ENCODE results near the gene LPCAT1.

The LPCAT1 gene

DNA sequence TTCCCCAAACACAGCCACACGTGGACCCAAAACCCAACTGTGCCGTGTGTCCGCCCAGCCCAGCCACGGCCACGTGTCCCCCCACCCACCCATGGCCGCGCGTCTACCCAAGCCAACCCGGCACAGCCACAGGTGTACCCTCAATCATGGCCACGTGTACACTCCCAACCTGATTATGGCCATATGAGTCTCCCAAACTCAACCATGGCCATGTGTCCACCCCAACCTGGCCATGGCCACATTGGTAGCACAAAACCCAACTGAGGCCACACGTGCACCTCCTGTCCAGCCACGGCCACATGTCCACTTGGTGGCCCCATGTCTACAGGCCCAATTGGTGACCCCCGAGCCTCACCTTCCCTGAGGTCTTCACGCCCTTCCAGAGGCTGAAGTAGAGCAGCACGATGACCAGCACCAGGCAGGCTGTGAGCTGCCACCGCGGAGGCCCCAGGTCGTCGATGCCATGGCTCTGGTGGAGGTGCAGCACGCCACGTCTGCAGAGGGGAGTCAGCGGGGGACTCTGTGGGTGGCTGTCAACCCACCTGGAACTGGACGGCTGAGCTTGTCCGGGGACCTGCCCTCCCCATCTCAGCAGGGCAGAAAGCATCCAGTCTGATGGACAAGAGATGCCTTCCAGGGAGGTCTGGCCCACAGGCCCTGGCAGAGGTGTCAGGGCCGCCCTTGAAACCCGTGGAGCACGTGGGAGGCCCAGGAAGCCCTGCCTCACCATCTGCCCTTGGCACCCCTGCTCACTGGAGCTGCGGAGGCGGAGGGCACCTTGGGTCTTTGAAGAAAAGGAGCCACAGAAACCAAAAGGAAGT lies 102.0 kb downstream of the LPCAT1 start:
- intact Hi-C loops (cut with DNase I; ENCODE audit: low total_unique reads): no loop called here
- Histone ChIP-seq H3K27me3 (peaks cover 0 to 17% of the 10 kb centered on the region in 2 donors), H3K4me1 (no peaks in the 10 kb centered on the region), H3K9me3 (peaks cover under 1 to 8% (median 5%) of the 10 kb centered on the region in 3 donors), H3K27ac (no peak overlapping the region), H3K36me3 (no peaks in the 10 kb centered on the region), H3K4me3 (no peak overlapping the region)
- TF ChIP-seq, protein P1, sequence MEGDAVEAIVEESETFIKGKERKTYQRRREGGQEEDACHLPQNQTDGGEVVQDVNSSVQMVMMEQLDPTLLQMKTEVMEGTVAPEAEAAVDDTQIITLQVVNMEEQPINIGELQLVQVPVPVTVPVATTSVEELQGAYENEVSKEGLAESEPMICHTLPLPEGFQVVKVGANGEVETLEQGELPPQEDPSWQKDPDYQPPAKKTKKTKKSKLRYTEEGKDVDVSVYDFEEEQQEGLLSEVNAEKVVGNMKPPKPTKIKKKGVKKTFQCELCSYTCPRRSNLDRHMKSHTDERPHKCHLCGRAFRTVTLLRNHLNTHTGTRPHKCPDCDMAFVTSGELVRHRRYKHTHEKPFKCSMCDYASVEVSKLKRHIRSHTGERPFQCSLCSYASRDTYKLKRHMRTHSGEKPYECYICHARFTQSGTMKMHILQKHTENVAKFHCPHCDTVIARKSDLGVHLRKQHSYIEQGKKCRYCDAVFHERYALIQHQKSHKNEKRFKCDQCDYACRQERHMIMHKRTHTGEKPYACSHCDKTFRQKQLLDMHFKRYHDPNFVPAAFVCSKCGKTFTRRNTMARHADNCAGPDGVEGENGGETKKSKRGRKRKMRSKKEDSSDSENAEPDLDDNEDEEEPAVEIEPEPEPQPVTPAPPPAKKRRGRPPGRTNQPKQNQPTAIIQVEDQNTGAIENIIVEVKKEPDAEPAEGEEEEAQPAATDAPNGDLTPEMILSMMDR (IDR thresholded peaks at IDR 0.05): no peak
- peak in 1 of 2 donors; percentile 53 for DNase-seq

DNA sequence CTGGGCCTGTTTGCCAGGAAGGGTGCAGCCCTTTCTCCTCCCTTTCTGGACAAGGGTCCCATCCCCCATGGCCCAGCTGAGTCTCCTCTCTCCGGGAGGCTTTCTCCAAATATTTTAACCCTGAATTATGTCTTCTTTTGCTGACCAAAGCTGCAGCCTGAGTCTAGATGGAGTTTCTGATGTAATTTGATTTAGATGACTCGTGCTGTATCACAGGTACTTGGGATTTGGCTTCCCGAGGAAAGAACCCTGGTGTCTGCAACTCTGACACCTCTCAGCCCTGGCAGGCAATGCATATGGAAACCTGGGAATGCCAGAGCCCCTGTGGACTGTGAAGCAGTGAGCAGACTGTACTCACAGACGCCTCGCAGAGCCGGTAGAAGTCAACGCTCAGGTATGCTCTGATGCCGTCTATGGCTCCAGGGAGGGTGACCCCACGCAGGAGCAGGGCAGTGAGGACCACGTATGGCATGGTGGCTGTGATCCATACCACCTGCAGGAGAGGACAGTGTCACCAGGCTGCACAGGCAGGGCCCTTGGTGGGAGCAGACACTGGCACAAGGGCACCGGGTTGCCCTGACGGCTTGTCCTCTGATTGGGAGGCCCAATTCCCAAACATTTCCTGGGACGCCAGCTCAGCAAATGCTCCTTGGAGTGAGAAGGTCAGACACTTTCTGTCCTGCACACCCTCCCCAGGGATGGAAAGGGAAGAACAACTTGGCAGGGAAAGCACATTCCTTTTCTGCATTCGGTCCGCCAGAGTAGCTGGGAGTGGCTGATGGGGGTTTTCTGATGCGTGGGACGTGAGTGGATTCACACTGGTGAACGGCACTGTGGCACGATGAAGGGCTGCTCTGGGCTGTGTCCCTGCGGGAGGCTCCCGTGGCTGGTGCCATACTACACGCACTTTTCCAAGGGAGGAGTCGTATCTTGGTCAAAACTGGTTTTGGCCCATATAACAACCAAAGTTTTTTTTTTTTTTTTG lies 103.3 kb downstream of the LPCAT1 start:
- peaks cover 0 to 17% of the 10 kb centered on the region in 2 donors for H3K27me3 ChIP-seq
- intact Hi-C loops (cut with DNase I; ENCODE audit: low total_unique reads): no loop called here
- no peak overlapping the region for H3K4me3 ChIP-seq
- H3K4me1 ChIP-seq: no peaks in the 10 kb centered on the region
- H3K36me3 ChIP-seq: no peaks in the 10 kb centered on the region
- DNase-seq: peak in 1 of 2 donors; percentile 35
- TF ChIP-seq, protein P1 (IDR thresholded peaks at IDR 0.05): no peak
- H3K27ac ChIP-seq: no peak overlapping the region
- H3K9me3 ChIP-seq: peaks cover 0 to 4% (median 0%) of the 10 kb centered on the region in 3 donors

DNA sequence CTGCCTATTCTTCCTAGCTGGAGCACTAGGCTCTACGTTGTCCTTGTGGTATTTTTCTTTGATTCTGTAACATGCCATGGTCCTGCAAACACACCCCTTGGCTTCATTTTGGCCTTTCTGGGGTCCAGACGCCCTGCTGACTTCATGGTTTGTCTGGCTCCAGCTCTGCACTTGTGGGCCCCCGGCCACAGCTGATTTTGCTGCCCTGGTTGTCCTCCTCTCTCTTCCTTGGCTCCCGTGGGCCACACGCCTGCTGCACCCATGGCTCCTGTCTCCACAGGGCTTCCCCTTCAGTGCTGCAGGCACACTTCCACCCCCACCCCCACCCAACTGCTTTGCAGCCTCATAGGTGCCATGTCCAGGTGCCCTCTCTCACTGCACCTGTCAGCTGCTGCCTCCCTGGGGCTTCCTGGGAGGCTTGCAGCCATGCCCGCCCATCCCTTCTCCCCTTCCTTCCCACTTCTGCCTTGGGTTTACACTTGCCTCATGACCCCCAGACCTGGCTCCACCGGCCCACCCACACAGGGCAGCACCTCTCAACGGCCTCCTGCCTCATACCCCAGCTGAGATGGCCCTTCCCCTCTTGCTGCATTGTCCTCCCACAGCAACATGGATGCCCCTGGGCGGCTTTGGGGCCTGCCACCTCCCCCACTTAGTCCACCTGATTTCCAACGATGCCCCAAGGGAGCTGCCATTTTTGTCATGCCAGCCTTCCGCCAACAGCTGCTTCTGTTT lies 104.1 kb downstream of the LPCAT1 start:
- peaks cover 0 to 17% of the 10 kb centered on the region in 2 donors for H3K27me3 ChIP-seq
- no peaks in the 10 kb centered on the region for H3K9me3 ChIP-seq
- TF ChIP-seq, protein P1 (IDR thresholded peaks at IDR 0.05): no peak
- no peaks in the 10 kb centered on the region for H3K4me1 ChIP-seq
- peak in 1 of 2 donors; percentile 50 for DNase-seq
- no peaks in the 10 kb centered on the region for H3K36me3 ChIP-seq
- intact Hi-C loops (cut with DNase I; ENCODE audit: low total_unique reads): no loop called here
- H3K4me3 ChIP-seq: no peak overlapping the region
- no peak overlapping the region for H3K27ac ChIP-seq

DNA sequence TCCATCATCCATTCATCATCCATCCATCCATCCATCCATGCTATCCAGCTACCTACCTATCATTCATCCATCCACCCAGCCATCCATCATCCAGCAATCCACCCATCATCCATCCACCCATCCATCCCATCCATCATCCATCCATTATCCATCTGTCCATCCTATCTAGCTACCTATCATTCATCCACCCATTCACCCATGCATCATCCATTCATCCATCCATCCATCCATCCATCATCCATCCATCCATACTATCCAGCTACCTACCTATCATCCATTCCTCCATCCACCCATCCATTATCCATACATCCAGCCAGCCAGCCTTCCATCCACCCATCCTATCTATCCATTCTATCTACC lies 104.9 kb downstream of the LPCAT1 start:
- Histone ChIP-seq H3K4me1 (no peaks in the 10 kb centered on the region), H3K27ac (no peak overlapping the region), H3K27me3 (peaks cover 0 to 17% of the 10 kb centered on the region in 2 donors), H3K36me3 (no peaks in the 10 kb centered on the region), H3K9me3 (no peaks in the 10 kb centered on the region), H3K4me3 (no peak overlapping the region)
- no peak for DNase-seq
- TF ChIP-seq, protein P1 (IDR thresholded peaks at IDR 0.05): no peak
- intact Hi-C loops (cut with DNase I; ENCODE audit: low total_unique reads): no loop called here

DNA sequence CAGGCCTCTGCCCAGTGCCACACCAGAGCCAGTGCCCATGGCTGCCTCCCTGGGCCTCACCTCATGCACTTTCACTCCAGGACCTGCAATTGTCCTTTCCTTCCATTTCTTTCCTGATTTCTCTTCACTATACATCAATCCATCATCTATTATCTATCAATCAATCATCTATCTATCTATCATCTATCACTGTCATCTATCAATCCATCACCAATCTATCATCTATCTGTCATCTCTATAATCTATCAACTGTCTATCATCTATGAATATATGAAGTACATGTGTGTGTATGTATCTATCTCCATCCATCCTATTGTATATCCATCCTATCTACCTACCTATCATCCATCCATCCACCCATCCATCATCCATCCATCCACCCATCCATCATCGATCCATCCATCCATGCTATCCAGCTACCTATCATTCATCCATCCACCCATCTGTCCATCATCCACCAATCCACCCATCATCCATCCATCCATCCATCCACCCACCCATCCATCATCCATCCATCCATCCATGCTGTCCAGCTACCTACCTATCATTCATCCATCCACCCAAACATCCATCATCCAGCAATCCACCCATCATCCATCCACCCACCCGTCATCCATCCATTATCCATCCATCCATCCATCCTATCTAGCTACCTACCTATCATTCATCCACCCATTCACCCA lies 105.4 kb downstream of the LPCAT1 start:
- H3K9me3 ChIP-seq: no peaks in the 10 kb centered on the region
- intact Hi-C loops (cut with DNase I; ENCODE audit: low total_unique reads): no loop called here
- TF ChIP-seq, protein P1 (IDR thresholded peaks at IDR 0.05): no peak
- peak in 1 of 2 donors; percentile 7 for DNase-seq
- no peaks in the 10 kb centered on the region for H3K36me3 ChIP-seq
- H3K27ac ChIP-seq: no peak overlapping the region
- H3K4me3 ChIP-seq: no peak overlapping the region
- H3K27me3 ChIP-seq: peaks cover 0 to 19% of the 10 kb centered on the region in 2 donors
- no peaks in the 10 kb centered on the region for H3K4me1 ChIP-seq

Measured in tibial artery (tissue), 4 donors.